Hepatocyte (in vitro differentiated cells): ENCODE data around the gene EXOC6. TPM values are rescaled to one million over a fixed set of nuclear protein-coding genes. Genes with fewer than 3 reads are reported as not detected.
A peak's percentile ranks its signal among the peaks of the same experiment; 100 is the strongest.

ENCODE experiments used
- DNase-seq: peaks from one replicate; pipeline ENCODE4 v3.0.0-alpha.2; 2016; ENCODE audit warnings: low spot score
- H2AFZ ChIP-seq: fragments of 200-600 bp; sonication (generic); 2 replicates; pipeline ENCODE4 v1.6.0; 2016; ENCODE audit warnings: antibody characterized with exemption, mild to moderate bottlenecking
- H3K27ac ChIP-seq: fragments of 200-600 bp; sonication (generic); 2 replicates; pipeline ENCODE4 v1.5.1; 2016; ENCODE audit warnings: mild to moderate bottlenecking
- H3K27me3 ChIP-seq: fragments of 200-600 bp; sonication (generic); 2 replicates; pipeline ENCODE4 v1.6.1; 2016
- H3K36me3 ChIP-seq: fragments of 200-600 bp; sonication (generic); replicated peaks from 2 replicates; pipeline ENCODE4 v1.5.1; 2016; ENCODE audit warnings: low read depth; ENCODE audit not compliant: insufficient read depth
- H3K4me1 ChIP-seq: fragments of 200-600 bp; sonication (generic); 2 replicates; pipeline ENCODE4 v1.5.1; 2016; ENCODE audit warnings: mild to moderate bottlenecking, moderate library complexity; ENCODE audit not compliant: insufficient read depth
- H3K4me2 ChIP-seq: fragments of 200-600 bp; sonication (generic); 2 replicates; pipeline ENCODE4 v1.6.0; 2016
- H3K4me3 ChIP-seq: fragments of 200-600 bp; sonication (generic); 2 replicates; pipeline ENCODE4 v1.5.1; 2016; ENCODE audit warnings: mild to moderate bottlenecking
- H3K79me2 ChIP-seq: fragments of 200-600 bp; sonication (generic); 2 replicates; pipeline ENCODE4 v1.6.0; 2017; ENCODE audit warnings: mild to moderate bottlenecking
- H3K9me2 ChIP-seq: fragments of 200-600 bp; sonication (generic); replicated peaks from 2 replicates; pipeline ENCODE4 v1.6.0; 2017; ENCODE audit warnings: mild to moderate bottlenecking; ENCODE audit not compliant: insufficient read depth
- H3K9me3 ChIP-seq: fragments of 200-600 bp; sonication (generic); 2 replicates; pipeline ENCODE4 v1.5.1; 2016; ENCODE audit warnings: low read depth, mild to moderate bottlenecking
- H4K20me1 ChIP-seq: fragments of 200-600 bp; sonication (generic); 2 replicates; pipeline ENCODE4 v1.6.0; 2016; ENCODE audit warnings: mild to moderate bottlenecking; ENCODE audit not compliant: insufficient read depth, poor library complexity, severe bottlenecking
- CTCF ChIP-seq: fragments of 200-600 bp; sonication (generic); IDR thresholded peaks from 2 replicates; pipeline ENCODE4 v1.5.1; 2016; ENCODE audit warnings: antibody characterized with exemption, mild to moderate bottlenecking; ENCODE audit not compliant: poor library complexity
- EZH2 ChIP-seq: fragments of 200-600 bp; sonication (generic); IDR thresholded peaks from 2 replicates; pipeline ENCODE4 v1.6.1; 2016; ENCODE audit warnings: antibody characterized with exemption, mild to moderate bottlenecking, borderline replicate concordance
- EZH2phosphoT487 ChIP-seq: fragments of 200-600 bp; sonication (generic); IDR thresholded peaks from one replicate; pipeline ENCODE4 v1.6.1; 2018; ENCODE audit warnings: antibody characterized with exemption, mild to moderate bottlenecking, low read depth, moderate library complexity; ENCODE audit not compliant: unreplicated experiment, severe bottlenecking
- WGBS: methylation state at CpG from one replicate; pipeline ENCODE4 v1.1.6; 2016; ENCODE audit warnings: low lambda C conversion rate; ENCODE audit errors: missing lambda C conversion rate; 5-methylcytosine and 5-hydroxymethylcytosine counted together
- polyA plus RNA-seq: library from polyadenylated mRNA; unstranded; fragments of >200 nt; fragmentation: Nextera tagmentation; extraction: Ambion mirVana; gene quantifications from 2 replicates; pipeline ENCODE4 v1.2.1, GENCODE V29; 2016
- total RNA-seq: library from RNA; depleted of rRNA; stranded (reverse); fragments of >200 nt; gene quantifications from 2 replicates; pipeline ENCODE4 v1.2.3, GENCODE V29; 2014

Gene EXOC6
- total and polyA plus RNA-seq, 2 experiments from 2014 or later: 5.8 to 11.7 TPM

- Histone ChIP-seq H3K9me2 (no peaks in the 10 kb centered on the region), H3K4me3 (no peak overlapping the region), H3K27ac (no peak overlapping the region), H3K4me1 (no peaks in the 10 kb centered on the region), H3K4me2 (peak overlapping the region; percentile 98), H3K36me3 (no peaks in the 10 kb centered on the region), H2AFZ (no peak overlapping the region), H3K79me2 (peaks cover 19% of the 10 kb centered on the region), H4K20me1 (no peaks in the 10 kb centered on the region), H3K9me3 (no peaks in the 10 kb centered on the region), H3K27me3 (no peaks in the 10 kb centered on the region)
- 40% methylated on average over 4 of the region's 4 CpGs for WGBS
- TF ChIP-seq CTCF (no peak), EZH2 (no peak), EZH2phosphoT487 (no peak)
- DNase-seq: no peak
Observed at GRCh38 chr10:92847202-92847864, 987 bp upstream of the EXOC6 start.

- Histone ChIP-seq H3K27me3 (no peaks in the 10 kb centered on the region), H2AFZ (peak overlapping the region; percentile 99), H3K9me2 (no peaks in the 10 kb centered on the region), H4K20me1 (no peaks in the 10 kb centered on the region), H3K79me2 (peaks cover 22% of the 10 kb centered on the region), H3K4me1 (no peaks in the 10 kb centered on the region), H3K4me2 (peak overlapping the region; percentile 98), H3K36me3 (no peaks in the 10 kb centered on the region), H3K4me3 (peak overlapping the region; percentile 87), H3K9me3 (no peaks in the 10 kb centered on the region), H3K27ac (no peak overlapping the region)
- no peak for TF ChIP-seq EZH2phosphoT487
- no peak for TF ChIP-seq EZH2
- TF ChIP-seq CTCF: no peak
- WGBS: 7% methylated on average over 11 of the region's 32 CpGs
- no peak for DNase-seq
Observed at GRCh38 chr10:92848037-92848440, 281 bp upstream of the EXOC6 start.

- no peak for TF ChIP-seq EZH2phosphoT487
- TF ChIP-seq EZH2: no peak
- no peak overlapping the region for H3K27ac ChIP-seq
- 6% methylated on average over 7 of the region's 7 CpGs for WGBS
Observed at GRCh38 chr10:92849234-92849525, 860 bp downstream of the EXOC6 start.

GRCh38 chr10:92849576-92850090 lies 1.3 kb downstream of the EXOC6 start:
- Histone ChIP-seq H3K9me2 (no peaks in the 10 kb centered on the region), H3K4me1 (no peaks in the 10 kb centered on the region), H3K4me3 (no peak overlapping the region), H3K9me3 (no peaks in the 10 kb centered on the region), H3K27ac (no peak overlapping the region), H3K4me2 (peak overlapping the region; percentile 95), H3K27me3 (no peaks in the 10 kb centered on the region), H2AFZ (peak overlapping the region; percentile 84), H4K20me1 (no peaks in the 10 kb centered on the region), H3K36me3 (no peaks in the 10 kb centered on the region), H3K79me2 (peaks cover 29% of the 10 kb centered on the region)
- no peak for DNase-seq
- WGBS: 83% methylated on average over 2 of the region's 2 CpGs
- TF ChIP-seq CTCF (no peak), EZH2 (no peak), EZH2phosphoT487 (no peak)

More at GRCh38 chr10:92849234-92849525, 860 bp downstream of the EXOC6 start:
- no peaks in the 10 kb centered on the region for H3K9me3 ChIP-seq
- no peaks in the 10 kb centered on the region for H3K4me1 ChIP-seq
- no peaks in the 10 kb centered on the region for H3K9me2 ChIP-seq
- peak overlapping the region; percentile 95 for H3K4me2 ChIP-seq
- no peaks in the 10 kb centered on the region for H3K36me3 ChIP-seq
- H3K79me2 ChIP-seq: peaks cover 28% of the 10 kb centered on the region
- peak overlapping the region; percentile 84 for H2AFZ ChIP-seq
- DNase-seq: no peak
- H3K27me3 ChIP-seq: no peaks in the 10 kb centered on the region
- H3K4me3 ChIP-seq: peak overlapping the region; percentile 98
- H4K20me1 ChIP-seq: no peaks in the 10 kb centered on the region
